Renal pelvis (tissue), 4 donors: Measurements from ENCODE around the gene DDX54. TPM values are rescaled to one million over a fixed set of nuclear protein-coding genes. Genes with fewer than 3 reads are reported as not detected.

ENCODE experiments used
- DNase-seq: peaks from one replicate; pipeline ENCODE4 v3.0.0-alpha.2; 2013
- polyA plus RNA-seq, 3 donors: library from polyadenylated mRNA; unstranded; fragments of 120-200 nt; gene quantifications; one replicate each; pipeline ENCODE4 v1.2.1, GENCODE V29; 2013; ENCODE audit not compliant: insufficient read length in 3 of 3

DDX54 gene
- polyA plus RNA-seq, 3 donors: 71.7 to 106 (median 97.1) TPM

- no peak for DNase-seq
Observed at GRCh38 chr12:113197518-113198077, 12.3 kb upstream of the DDX54 start.

GRCh38 chr12:113196990-113197389 lies 11.7 kb upstream of the DDX54 start:
- peak; percentile 64 for DNase-seq

- DNase-seq: no peak
Observed at GRCh38 chr12:113196582-113196981, 11.3 kb upstream of the DDX54 start.

- no peak for DNase-seq
Observed at GRCh38 chr12:113195598-113195997, 10.3 kb upstream of the DDX54 start.

GRCh38 chr12:113194971-113195391 lies 9.7 kb upstream of the DDX54 start:
- DNase-seq: peak; percentile 26

GRCh38 chr12:113191227-113191626 lies 5.9 kb upstream of the DDX54 start:
- no peak for DNase-seq

GRCh38 chr12:113190761-113191160 lies 5.5 kb upstream of the DDX54 start:
- no peak for DNase-seq

- DNase-seq: no peak
Observed at GRCh38 chr12:113189361-113189760, 4.1 kb upstream of the DDX54 start.

GRCh38 chr12:113186666-113187325 lies 1.5 kb upstream of the DDX54 start:
- no peak for DNase-seq

- no peak for DNase-seq
Observed at GRCh38 chr12:113186033-113186365, 721 bp upstream of the DDX54 start.

GRCh38 chr12:113184900-113185179 lies 438 bp downstream of the DDX54 start:
- DNase-seq: peak; percentile 86

- no peak for DNase-seq
Observed at GRCh38 chr12:113184098-113184899, 979 bp downstream of the DDX54 start.

- no peak for DNase-seq
Observed at GRCh38 chr12:113183030-113183589, 2.2 kb downstream of the DDX54 start.

GRCh38 chr12:113181975-113182374 lies 3.3 kb downstream of the DDX54 start:
- no peak for DNase-seq

GRCh38 chr12:113180333-113180732 lies 4.9 kb downstream of the DDX54 start:
- no peak for DNase-seq

- no peak for DNase-seq
Observed at GRCh38 chr12:113179023-113179422, 6.3 kb downstream of the DDX54 start.

- DNase-seq: peak; percentile 45
Observed at GRCh38 chr12:113174461-113175384, 10.6 kb downstream of the DDX54 start.

GRCh38 chr12:113173081-113173698 lies 12.1 kb downstream of the DDX54 start:
- DNase-seq: no peak

GRCh38 chr12:113172185-113172584 lies 13.1 kb downstream of the DDX54 start:
- no peak for DNase-seq

GRCh38 chr12:113171543-113171942 lies 13.7 kb downstream of the DDX54 start:
- no peak for DNase-seq

GRCh38 chr12:113170926-113171325 lies 14.4 kb downstream of the DDX54 start:
- no peak for DNase-seq

- no peak for DNase-seq
Observed at GRCh38 chr12:113170457-113170856, 14.8 kb downstream of the DDX54 start.
